Neural crest cell (in vitro differentiated cells): ENCODE data around the gene DIP2C. TPM values are rescaled to one million over a fixed set of nuclear protein-coding genes. Genes with fewer than 3 reads are reported as not detected.
A peak's percentile ranks its signal among the peaks of the same experiment; 100 is the strongest.

ENCODE experiments used
- DNase-seq: peaks from one replicate; pipeline ENCODE4 v3.0.0; 2021; ENCODE audit warnings: low read depth, mixed read lengths, low spot score
- H3K27ac Mint-ChIP-seq: one replicate; pipeline ENCODE4 v1.8.0; 2021; ENCODE audit warnings: mild to moderate bottlenecking, mixed read lengths; ENCODE audit not compliant: unreplicated experiment
- H3K27me3 Mint-ChIP-seq: 2 replicates; pipeline ENCODE4 v1.8.0; 2021; ENCODE audit warnings: low read depth, mild to moderate bottlenecking, mixed read lengths
- H3K36me3 Mint-ChIP-seq: 2 replicates; pipeline ENCODE4 v1.8.0; 2021; ENCODE audit warnings: low read depth, mild to moderate bottlenecking, mixed read lengths
- H3K4me1 Mint-ChIP-seq: 2 replicates; pipeline ENCODE4 v1.8.0; 2021; ENCODE audit warnings: mixed read lengths
- H3K4me3 Mint-ChIP-seq: one replicate; pipeline ENCODE4 v1.8.0; 2021; ENCODE audit warnings: mild to moderate bottlenecking, mixed read lengths
- H3K9me3 Mint-ChIP-seq: 2 replicates; pipeline ENCODE4 v1.8.0; 2021; ENCODE audit warnings: mixed read lengths
- CTCF ChIP-seq: fragments of 200-600 bp; sonication (generic); conservative IDR thresholded peaks from 2 replicates; pipeline ENCODE4 v1.5.0; 2021; ENCODE audit warnings: antibody characterized with exemption, mild to moderate bottlenecking
- total RNA-seq: library from RNA; stranded (reverse); gene quantifications from 2 replicates; pipeline ENCODE4 v1.2.1, GENCODE V29; 2021

The DIP2C gene
- total RNA-seq, 1 donor from 2014 or later, result 21.7 TPM

GRCh38 chr10:531541-531940, 157.9 kb downstream of the DIP2C start:
- Mint-ChIP-seq H3K4me3 (no peak overlapping the region), H3K27me3 (no peaks in the 10 kb centered on the region), H3K27ac (peak overlapping the region; percentile 8), H3K36me3 (no peaks in the 10 kb centered on the region), H3K4me1 (peaks cover 30% of the 10 kb centered on the region), H3K9me3 (no peaks in the 10 kb centered on the region)
- no peak for DNase-seq
- no peak for TF ChIP-seq CTCF

- Mint-ChIP-seq H3K9me3 (no peaks in the 10 kb centered on the region), H3K36me3 (no peaks in the 10 kb centered on the region), H3K4me1 (peaks cover 27% of the 10 kb centered on the region), H3K27ac (peak overlapping the region; percentile 8), H3K4me3 (no peak overlapping the region), H3K27me3 (no peaks in the 10 kb centered on the region)
- no peak for DNase-seq
- no peak for TF ChIP-seq CTCF
Observed at GRCh38 chr10:530717-531116, 158.8 kb downstream of the DIP2C start.

GRCh38 chr10:529468-530230, 159.8 kb downstream of the DIP2C start:
- H3K4me1 Mint-ChIP-seq, result peaks cover 27% of the 10 kb centered on the region
- no peak for DNase-seq
- no peaks in the 10 kb centered on the region for H3K9me3 Mint-ChIP-seq

GRCh38 chr10:528173-529165, 161.0 kb downstream of the DIP2C start:
- no peak for DNase-seq
- Mint-ChIP-seq H3K36me3 (no peaks in the 10 kb centered on the region), H3K27me3 (no peaks in the 10 kb centered on the region), H3K4me3 (no peak overlapping the region), H3K4me1 (peaks cover 21% of the 10 kb centered on the region), H3K27ac (peak overlapping the region; percentile 12), H3K9me3 (no peaks in the 10 kb centered on the region)
- TF ChIP-seq CTCF, result no peak

More at GRCh38 chr10:529468-530230, 159.8 kb downstream of the DIP2C start:
- Mint-ChIP-seq H3K36me3 (no peaks in the 10 kb centered on the region), H3K27ac (no peak overlapping the region), H3K27me3 (no peaks in the 10 kb centered on the region), H3K4me3 (no peak overlapping the region)
- no peak for TF ChIP-seq CTCF

- Mint-ChIP-seq H3K9me3 (no peaks in the 10 kb centered on the region), H3K36me3 (no peaks in the 10 kb centered on the region), H3K27ac (no peak overlapping the region), H3K27me3 (no peaks in the 10 kb centered on the region), H3K4me1 (peaks cover 19% of the 10 kb centered on the region), H3K4me3 (no peak overlapping the region)
- no peak for TF ChIP-seq CTCF
- no peak for DNase-seq
Observed at GRCh38 chr10:527416-527815, 162.1 kb downstream of the DIP2C start.
